Aorta (tissue), 5 donors: ENCODE results near the gene IFNK. TPM values are rescaled to one million over a fixed set of nuclear protein-coding genes. Genes with fewer than 3 reads are reported as not detected.
A peak's percentile ranks its signal among the peaks of the same experiment; 100 is the strongest.

Source experiments
- ATAC-seq: fragments of 200-7000 bp; cut with Tn5 transposase; one replicate; pipeline ENCODE4 v1.9.1; 2022; ENCODE audit warnings: moderate library complexity; ENCODE audit not compliant: low FRiP score
- DNase-seq, 2 donors: peaks; one replicate each; pipeline ENCODE4 v3.0.0-alpha.2; 2020
- H3K27ac ChIP-seq, 2 donors: one replicate each; pipeline ENCODE4 v1.5.1; 2013; ENCODE audit warnings: low read length in 2 of 2, mild to moderate bottlenecking in 2 of 2, moderate library complexity in 2 of 2, control low read depth in 1 of 2, inconsistent platforms in 1 of 2, low read depth in 1 of 2
- H3K27me3 ChIP-seq, 2 donors: one replicate each; pipeline ENCODE4 v1.6.1; 2013; ENCODE audit warnings: control low read depth in 1 of 2, low read length in 1 of 2, mild to moderate bottlenecking in 1 of 2, moderate library complexity in 1 of 2; ENCODE audit not compliant: insufficient read depth in 2 of 2, control insufficient read depth in 1 of 2
- H3K36me3 ChIP-seq, 2 donors: one replicate each; pipeline ENCODE4 v1.6.1; 2013; ENCODE audit warnings: control low read depth in 1 of 2, low read length in 1 of 2, mild to moderate bottlenecking in 1 of 2; ENCODE audit not compliant: insufficient read depth in 2 of 2, control insufficient read depth in 1 of 2
- H3K4me1 ChIP-seq, 2 donors: one replicate each; pipeline ENCODE4 v1.6.1; 2013; ENCODE audit warnings: low read length in 2 of 2, control low read depth in 1 of 2, mild to moderate bottlenecking in 1 of 2, moderate library complexity in 1 of 2; ENCODE audit not compliant: insufficient read depth in 2 of 2, control insufficient read depth in 1 of 2
- H3K4me3 ChIP-seq, 2 donors: one replicate each; pipeline ENCODE4 v1.5.1; 2013; ENCODE audit warnings: low read length in 2 of 2, control low read depth in 1 of 2, mild to moderate bottlenecking in 1 of 2
- H3K9me3 ChIP-seq: one replicate; pipeline ENCODE4 v1.6.1; 2013; ENCODE audit warnings: mild to moderate bottlenecking, low read length; ENCODE audit not compliant: control insufficient read depth
- WGBS, 2 donors: extraction: QIAGEN DNeasy Blood & Tissue Kit; methylation state at CpG; one replicate each; pipeline ENCODE4 v1.1.7; 2013; 5-methylcytosine and 5-hydroxymethylcytosine counted together
- intact Hi-C, 2 donors: fragments of 100-400 bp; cut with DNase I; formaldehyde crosslinking; loops; one replicate each; pipeline versions ENCODE4 v1.14.2 to v1.15.0; 2022
- polyA plus RNA-seq, 2 donors: library from polyadenylated mRNA; stranded (reverse); fragments of 200-250 nt; gene quantifications; one replicate each; pipeline ENCODE4 v1.2.3, GENCODE V29; 2013
- total RNA-seq, 2 donors: library from RNA; stranded (reverse); fragmentation: NEBNext Ultra II Directional; extraction: Animal tissue kit (Norgen Biotek cat#: 25700); gene quantifications; one replicate each; pipeline ENCODE4 v1.2.1, GENCODE V29; 2021
- donor health status: healthy with polysubstance abuse.
- donor health status: Bipolar disorder and iron deficiency.
- donor health status: DM: no; HTN: no; CAD: no.
- donor health status: DM: no; HTN: no; CAD: no.
- donor health status: DM: yes; HTN: yes; CAD: no.

Gene IFNK
- total and polyA plus RNA-seq, 4 donors = not detected

GRCh38 chr9:27533311-27533710 is 9.2 kb downstream of the IFNK start:
- ATAC-seq = no peak
- H3K4me1 ChIP-seq = peaks cover 2 to 8% of the 10 kb centered on the region in 2 donors
- H3K27me3 ChIP-seq = no peaks in the 10 kb centered on the region
- no peaks in the 10 kb centered on the region for H3K9me3 ChIP-seq
- H3K4me3 ChIP-seq = no peak overlapping the region
- DNase-seq = no peak
- WGBS, 2 donors = 95 to 98% methylated on average over 1 of the region's 1 CpG
- no peaks in the 10 kb centered on the region for H3K36me3 ChIP-seq
- intact Hi-C loops = no loop called here
- no peak overlapping the region for H3K27ac ChIP-seq

GRCh38 chr9:27534131-27534530 is 10.0 kb downstream of the IFNK start:
- ATAC-seq (no peak), DNase-seq (no peak)
- H3K27me3 ChIP-seq = no peaks in the 10 kb centered on the region
- peak overlapping the region in 1 of 2 donors; percentile 55 for H3K27ac ChIP-seq
- peaks cover 2 to 12% of the 10 kb centered on the region in 2 donors for H3K4me1 ChIP-seq
- H3K36me3 ChIP-seq = no peaks in the 10 kb centered on the region
- intact Hi-C loops = no loop called here
- 0 to 5% methylated on average over 4 of the region's 4 CpGs for WGBS, 2 donors
- H3K4me3 ChIP-seq = no peak overlapping the region
- no peaks in the 10 kb centered on the region for H3K9me3 ChIP-seq

GRCh38 chr9:27534658-27535209 is 10.6 kb downstream of the IFNK start:
- intact Hi-C loops = no loop called here

GRCh38 chr9:27535701-27536118 is 11.6 kb downstream of the IFNK start:
- no peaks in the 10 kb centered on the region for H3K36me3 ChIP-seq
- no peaks in the 10 kb centered on the region for H3K27me3 ChIP-seq
- no peak for DNase-seq
- WGBS, 2 donors = 86 to 89% methylated on average over 3 of the region's 3 CpGs
- peaks cover 2 to 13% of the 10 kb centered on the region in 2 donors for H3K4me1 ChIP-seq
- no peak overlapping the region for H3K4me3 ChIP-seq
- no peaks in the 10 kb centered on the region for H3K9me3 ChIP-seq
- no peak for ATAC-seq
- intact Hi-C loops = no loop called here
- H3K27ac ChIP-seq = no peak overlapping the region

More at GRCh38 chr9:27534658-27535209, 10.6 kb downstream of the IFNK start:
- Histone ChIP-seq H3K36me3 (no peaks in the 10 kb centered on the region), H3K4me3 (no peak overlapping the region), H3K9me3 (no peaks in the 10 kb centered on the region), H3K4me1 (peaks cover 2 to 12% of the 10 kb centered on the region in 2 donors), H3K27me3 (no peaks in the 10 kb centered on the region), H3K27ac (no peak overlapping the region)
- WGBS, 2 donors = 93 to 95% methylated on average over 3 of the region's 3 CpGs
- DNase-seq = no peak
- no peak for ATAC-seq

GRCh38 chr9:27536168-27536567 is 12.1 kb downstream of the IFNK start:
- H3K9me3 ChIP-seq = no peaks in the 10 kb centered on the region
- DNase-seq = no peak
- no peaks in the 10 kb centered on the region for H3K27me3 ChIP-seq
- intact Hi-C loops = no loop called here
- H3K27ac ChIP-seq = no peak overlapping the region
- no peak overlapping the region for H3K4me3 ChIP-seq
- no peak for ATAC-seq
- H3K36me3 ChIP-seq = no peaks in the 10 kb centered on the region
- WGBS, 2 donors = 32 to 57% methylated on average over 3 of the region's 3 CpGs
- peaks cover 4 to 17% of the 10 kb centered on the region in 2 donors for H3K4me1 ChIP-seq

GRCh38 chr9:27537027-27537435 is 12.9 kb downstream of the IFNK start:
- peaks cover 4 to 17% of the 10 kb centered on the region in 2 donors for H3K4me1 ChIP-seq
- H3K27me3 ChIP-seq = no peaks in the 10 kb centered on the region
- no peaks in the 10 kb centered on the region for H3K9me3 ChIP-seq
- H3K4me3 ChIP-seq = no peak overlapping the region
- no peaks in the 10 kb centered on the region for H3K36me3 ChIP-seq
- no peak overlapping the region for H3K27ac ChIP-seq
- DNase-seq (no peak), ATAC-seq (no peak)
- 28 to 44% methylated on average over 7 of the region's 7 CpGs for WGBS, 2 donors
- intact Hi-C loops = no loop called here

GRCh38 chr9:27537756-27538155 is 13.7 kb downstream of the IFNK start:
- H3K27ac ChIP-seq = no peak overlapping the region
- intact Hi-C loops = no loop called here
- ATAC-seq = no peak

GRCh38 chr9:27538647-27539046 is 14.6 kb downstream of the IFNK start:
- no peaks in the 10 kb centered on the region for H3K27me3 ChIP-seq
- H3K4me1 ChIP-seq = peaks cover 4 to 21% of the 10 kb centered on the region in 2 donors
- DNase-seq (no peak), ATAC-seq (no peak)
- no peak overlapping the region for H3K4me3 ChIP-seq
- H3K9me3 ChIP-seq = no peaks in the 10 kb centered on the region
- intact Hi-C loops = no loop called here
- H3K27ac ChIP-seq = no peak overlapping the region
- WGBS, 2 donors = 94 to 95% methylated on average over 3 of the region's 3 CpGs
- H3K36me3 ChIP-seq = no peaks in the 10 kb centered on the region

More at GRCh38 chr9:27537756-27538155, 13.7 kb downstream of the IFNK start:
- no peak for DNase-seq
- WGBS, 2 donors = 90 to 98% methylated on average over 1 of the region's 1 CpG
- Histone ChIP-seq H3K4me3 (no peak overlapping the region), H3K27me3 (no peaks in the 10 kb centered on the region), H3K4me1 (peaks cover 4 to 21% of the 10 kb centered on the region in 2 donors), H3K36me3 (no peaks in the 10 kb centered on the region), H3K9me3 (no peaks in the 10 kb centered on the region)
